GM21515 (cell line): ENCODE results near the gene NPW.

ENCODE experiments used
- ATAC-seq: cut with Tn5 transposase; IDR thresholded peaks from one replicate; pipeline ENCODE4 v1.9.1; 2021; ENCODE audit not compliant: unreplicated experiment

NPW gene

DNA sequence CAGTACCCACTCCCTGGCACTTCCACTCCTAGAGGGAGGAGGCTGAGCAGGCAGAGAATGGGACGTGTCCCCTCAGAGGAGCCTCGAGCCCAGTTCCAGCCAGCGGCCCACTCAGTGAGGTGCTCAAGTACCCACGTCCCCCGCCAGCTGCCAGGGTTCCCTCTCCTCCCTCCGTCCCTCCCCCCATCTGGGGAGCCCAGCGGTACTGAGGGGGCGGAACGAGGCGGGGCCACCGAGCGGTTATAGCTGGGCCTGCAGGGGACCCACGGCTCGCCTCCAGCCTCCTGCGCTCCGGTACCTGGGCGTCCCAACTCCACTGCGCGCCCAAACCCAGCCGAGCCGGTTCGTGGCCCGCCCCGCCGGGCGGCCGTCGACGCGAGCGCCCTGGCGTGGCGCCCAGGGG is at the start of gene NPW:
Gene NPW (plus strand): TSS at position 268 of the 403 bp plus-strand sequence.
- ATAC-seq = no peak

DNA sequence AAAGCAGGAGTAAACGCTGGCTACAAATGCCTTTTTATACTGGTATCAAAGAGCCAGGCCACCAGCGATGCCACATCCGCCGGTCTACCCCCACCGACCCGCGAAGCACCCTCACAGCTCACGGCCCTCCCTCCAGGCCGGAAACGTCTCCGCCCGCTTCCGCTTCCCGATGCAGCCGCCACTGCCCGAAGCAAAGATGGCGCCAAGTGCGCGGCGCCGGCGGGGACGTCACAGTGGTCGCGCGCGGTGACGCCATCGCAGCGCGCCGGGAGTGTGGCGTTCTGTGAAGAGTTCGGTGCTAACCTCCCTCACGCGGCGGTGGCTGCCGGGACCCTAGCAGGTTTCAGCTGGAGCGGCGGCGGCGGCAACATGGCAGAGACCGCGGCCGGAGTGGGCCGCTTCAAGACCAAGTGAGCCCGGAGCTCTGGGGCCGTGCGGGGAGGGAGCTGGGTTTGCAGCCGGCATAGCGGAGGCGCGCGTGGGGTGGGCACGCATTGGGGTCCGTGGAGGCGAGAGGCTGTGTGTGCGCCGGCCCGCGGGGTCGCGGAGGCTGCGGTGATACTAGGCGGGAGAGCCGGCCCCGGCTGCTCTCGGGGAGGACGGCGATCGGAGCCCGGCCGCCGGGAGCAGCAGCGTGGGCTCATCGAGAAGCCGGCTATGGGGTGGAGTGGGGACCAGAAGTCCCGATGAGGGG is 47.6 kb upstream of the NPW start, which contains the start of gene TBL3:
Gene TBL3 (plus strand): TSS at position 258 of the 694 bp plus-strand sequence. CDS start 112 bp downstream, at position 370.
- peak; percentile 79 for ATAC-seq

DNA sequence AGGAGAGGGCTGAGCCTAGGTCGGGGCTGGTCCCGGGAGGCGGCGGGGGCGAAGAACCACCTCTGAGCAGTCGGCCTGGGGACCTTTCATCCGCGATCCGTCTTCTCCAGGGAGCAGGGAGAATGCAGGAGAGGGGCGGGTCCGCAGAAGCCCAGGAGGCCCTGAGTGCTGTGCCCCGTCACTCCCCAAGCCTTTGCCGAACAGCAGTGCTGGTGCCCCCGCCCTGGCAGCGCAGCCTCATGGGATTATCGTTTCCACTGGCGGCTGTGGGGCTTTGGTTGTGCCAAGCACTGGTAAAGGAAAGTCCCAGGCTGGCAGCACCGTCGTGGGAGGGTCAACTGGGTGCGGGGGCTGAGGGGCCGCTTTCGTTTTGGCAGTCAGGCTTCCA is 47.1 kb upstream of the NPW start:
- no peak for ATAC-seq

DNA sequence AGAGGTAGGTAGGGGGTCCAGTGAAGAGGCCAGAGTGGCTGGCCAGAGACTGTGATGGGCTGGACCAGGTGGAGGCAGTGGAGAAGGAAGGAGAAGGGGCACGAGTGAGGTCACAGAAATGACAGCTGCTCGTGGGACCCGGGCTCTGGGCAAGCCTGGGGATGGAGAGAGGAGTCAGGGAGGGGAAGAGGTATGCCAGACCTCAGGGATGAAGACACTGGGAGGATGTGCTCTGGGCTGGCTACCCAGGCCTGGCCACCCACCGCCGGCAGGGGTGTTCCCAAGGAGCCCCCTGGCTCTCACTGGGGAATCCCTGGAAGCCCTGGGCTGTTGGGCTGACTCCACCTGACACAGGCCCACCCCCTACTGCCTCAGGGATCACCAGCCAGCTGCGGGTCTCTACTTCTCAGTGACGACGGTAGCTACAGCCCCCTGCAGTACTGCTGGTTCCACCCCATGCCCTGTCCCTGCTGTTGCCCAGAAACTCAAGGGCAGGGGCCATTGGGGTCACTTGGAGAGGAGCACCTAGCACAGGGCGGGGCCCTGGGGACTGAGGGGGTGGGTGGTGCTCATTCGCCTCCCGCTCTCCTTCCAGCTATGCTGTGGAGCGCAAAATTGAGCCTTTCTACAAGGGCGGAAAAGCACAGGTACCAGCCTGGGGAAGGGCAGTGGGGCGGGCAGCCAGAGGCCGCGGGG is 46.0 kb upstream of the NPW start:
- ATAC-seq = no peak

DNA sequence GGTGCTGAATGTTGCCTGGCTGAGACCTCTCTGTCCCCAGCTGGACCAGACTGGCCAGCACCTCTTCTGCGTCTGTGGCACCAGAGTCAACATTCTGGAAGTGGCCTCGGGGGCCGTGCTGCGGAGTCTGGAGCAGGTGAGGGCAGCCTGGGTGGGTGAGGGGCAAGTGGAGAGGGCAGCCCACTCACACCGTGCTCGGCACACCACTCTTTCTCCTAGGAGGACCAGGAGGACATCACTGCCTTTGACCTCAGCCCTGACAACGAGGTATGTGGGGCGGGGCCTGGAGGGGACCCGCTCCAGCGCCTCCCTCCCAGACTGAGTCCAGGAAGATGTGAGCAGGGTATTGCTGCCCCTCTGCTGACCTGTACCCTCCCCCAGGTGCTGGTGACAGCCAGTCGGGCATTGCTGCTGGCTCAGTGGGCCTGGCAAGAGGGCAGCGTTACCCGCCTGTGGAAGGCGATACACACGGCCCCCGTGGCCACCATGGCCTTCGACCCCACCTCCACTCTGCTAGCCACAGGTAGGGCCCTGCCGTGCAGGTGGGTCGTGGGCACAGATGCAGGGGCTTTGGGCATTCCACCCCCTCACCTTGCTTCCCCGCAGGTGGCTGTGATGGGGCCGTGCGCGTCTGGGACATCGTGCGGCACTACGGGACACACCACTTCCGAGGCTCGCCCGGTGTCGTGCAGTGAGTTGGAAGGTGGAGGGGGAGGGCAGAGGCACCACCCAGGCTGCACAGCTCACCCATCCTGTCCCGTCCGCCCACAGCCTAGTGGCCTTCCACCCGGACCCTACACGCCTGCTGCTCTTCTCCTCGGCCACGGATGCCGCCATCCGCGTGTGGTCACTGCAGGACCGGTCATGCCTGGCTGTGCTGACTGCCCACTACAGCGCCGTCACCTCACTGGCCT is 45.2 kb upstream of the NPW start:
- ATAC-seq = no peak

DNA sequence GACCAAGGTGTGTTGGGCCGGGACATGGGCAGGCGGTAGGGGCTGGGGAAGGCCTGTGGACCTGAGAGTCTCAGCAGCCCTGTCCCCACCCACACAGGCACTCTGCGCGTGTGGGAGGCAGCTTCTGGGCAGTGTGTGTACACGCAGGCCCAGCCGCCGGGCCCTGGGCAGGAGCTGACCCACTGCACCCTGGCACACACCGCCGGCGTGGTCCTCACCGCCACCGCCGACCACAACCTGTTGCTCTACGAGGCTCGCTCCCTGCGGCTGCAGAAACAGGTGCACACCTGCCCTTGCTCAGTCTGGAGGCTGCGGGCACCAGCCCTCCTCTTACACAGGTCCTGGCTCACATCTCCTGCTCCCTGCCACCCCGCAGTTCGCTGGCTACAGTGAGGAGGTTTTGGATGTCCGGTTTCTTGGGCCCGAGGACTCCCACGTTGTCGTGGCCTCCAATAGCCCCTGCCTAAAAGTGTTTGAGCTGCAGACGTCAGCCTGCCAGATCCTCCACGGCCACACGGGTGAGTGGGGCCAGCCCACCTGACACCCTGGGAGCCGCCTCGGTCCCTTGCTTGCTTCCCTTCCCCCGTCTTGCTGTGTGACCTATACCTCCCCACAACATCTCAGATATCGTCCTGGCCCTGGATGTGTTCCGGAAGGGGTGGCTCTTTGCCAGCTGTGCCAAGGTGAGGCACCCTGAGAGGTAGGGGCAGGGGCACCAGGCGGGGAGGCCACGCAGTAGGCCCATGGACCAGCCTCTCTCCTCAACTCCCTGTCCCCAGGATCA is 44.0 kb upstream of the NPW start:
- ATAC-seq = no peak

- ATAC-seq = no peak
These were observed 43.4 kb upstream of the NPW start for GRCh38 chr16:1976216-1976520.

GRCh38 chr16:1976951-1977874 is 42.4 kb upstream of the NPW start:
- ATAC-seq = no peak

GRCh38 chr16:1977875-1978268 is 41.7 kb upstream of the NPW start:
- ATAC-seq = no peak

- ATAC-seq = no peak
These were observed 41.0 kb upstream of the NPW start for GRCh38 chr16:1978476-1979120.

DNA sequence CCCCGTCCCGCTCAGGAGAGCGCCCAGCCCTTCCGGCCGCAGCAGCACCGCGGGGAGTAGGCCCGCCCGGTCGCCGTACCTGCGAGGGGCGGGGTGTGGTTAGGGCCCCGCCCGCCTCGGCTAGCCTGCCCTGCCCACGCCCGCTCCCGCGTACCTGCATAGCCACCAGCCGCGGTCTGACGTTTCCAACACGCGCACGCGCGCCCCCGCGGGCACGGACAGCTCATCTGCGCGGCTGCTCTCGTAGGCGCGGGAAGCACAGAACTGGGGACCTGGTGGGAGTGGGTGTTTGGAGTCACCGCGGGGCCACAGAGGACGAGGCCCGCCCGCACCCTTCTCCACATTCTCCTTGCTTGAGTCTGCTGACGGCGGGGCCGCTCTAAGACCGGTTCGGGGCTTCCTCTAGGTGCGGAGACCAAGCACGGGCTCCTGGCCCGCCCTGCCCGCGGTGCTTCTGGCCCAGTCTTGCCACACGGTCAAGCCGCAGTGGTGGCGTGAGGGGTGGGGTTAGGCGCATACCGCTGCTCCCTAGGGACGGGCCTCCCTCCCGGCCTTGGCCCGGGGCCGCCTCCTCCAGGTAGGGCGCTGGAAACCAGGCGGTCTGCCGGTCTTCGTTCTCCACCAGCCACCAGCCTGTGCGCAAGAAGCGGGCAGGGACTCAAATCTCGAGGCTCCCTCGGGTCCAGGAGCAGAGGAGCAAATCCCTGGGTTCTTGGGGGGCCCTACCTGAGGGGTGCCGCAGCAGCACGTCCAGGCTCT is 40.1 kb upstream of the NPW start:
- ATAC-seq = no peak

- ATAC-seq = no peak
These were observed 39.4 kb upstream of the NPW start for GRCh38 chr16:1980030-1980769.

DNA sequence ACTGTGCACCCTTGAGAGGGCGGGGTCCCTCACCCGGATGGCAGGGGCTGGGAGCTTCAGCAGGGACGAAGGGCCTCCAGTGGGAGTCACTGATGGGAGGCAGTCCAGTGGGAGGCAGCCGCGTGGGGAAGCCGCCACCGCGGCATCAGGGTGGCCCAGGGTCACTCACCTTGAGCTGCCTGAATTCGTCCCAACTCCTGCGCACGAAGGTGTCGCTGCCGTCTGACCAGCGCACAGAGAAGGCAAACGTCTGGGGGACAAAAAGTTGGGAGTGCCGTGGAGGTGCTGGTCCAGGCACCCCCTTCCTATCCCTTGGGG is 38.9 kb upstream of the NPW start:
- ATAC-seq = no peak

DNA sequence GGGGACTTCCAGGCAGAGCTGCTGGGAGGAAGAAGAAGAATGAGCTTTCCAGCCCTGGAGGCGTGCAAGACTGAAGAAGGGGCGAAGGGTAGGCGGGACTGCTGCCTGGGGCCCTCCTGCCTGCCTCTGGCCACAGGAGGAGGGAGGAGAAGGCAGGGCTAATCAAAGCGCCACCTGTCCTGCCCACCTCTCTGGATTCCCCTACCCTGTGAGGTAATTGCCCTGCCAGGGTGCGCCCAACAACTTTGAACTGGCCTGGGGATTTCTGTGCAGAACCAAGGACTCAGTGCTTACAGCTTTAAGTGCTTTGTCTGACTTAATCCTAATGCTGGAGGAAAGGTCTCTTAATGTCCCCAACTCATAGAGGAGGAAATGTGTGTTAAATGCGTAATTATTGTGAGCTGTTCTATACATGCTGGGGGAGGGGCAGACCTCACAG is 38.2 kb upstream of the NPW start, which contains the start of gene NOXO1:
Gene NOXO1 (minus strand): TSS at position 72 of the 439 bp plus-strand sequence. CDS start 290 bp downstream, outside the sequence.
- no peak for ATAC-seq

GRCh38 chr16:1982013-1982433 is 37.6 kb upstream of the NPW start:
- ATAC-seq = no peak

DNA sequence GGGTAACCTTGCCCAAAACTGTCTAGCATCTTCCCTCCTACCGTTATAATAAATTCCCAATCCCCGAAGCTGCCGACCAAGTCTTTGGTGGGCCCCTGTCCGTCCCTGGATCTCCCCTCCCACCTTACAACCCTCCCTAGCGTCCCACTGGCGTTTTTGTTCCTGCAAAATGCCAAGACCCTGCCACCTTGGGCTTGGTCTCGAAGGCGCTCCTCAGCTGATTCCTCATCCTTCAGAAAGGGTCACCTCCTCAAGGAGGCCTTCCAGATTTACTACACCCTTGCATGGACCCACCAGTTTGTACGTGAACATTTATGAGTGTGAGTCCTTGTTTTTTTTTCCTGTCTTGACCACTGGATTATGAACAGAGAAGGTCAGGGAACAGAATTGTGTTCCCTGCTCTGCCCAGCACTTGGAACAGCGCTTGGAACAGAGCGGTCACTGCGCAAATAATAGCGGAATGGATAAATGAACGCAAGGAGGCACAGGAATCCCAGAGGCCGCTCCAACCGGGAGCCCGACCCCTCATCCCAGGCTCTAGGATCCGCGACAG is 36.5 kb upstream of the NPW start:
- no peak for ATAC-seq

GRCh38 chr16:1983544-1984346 is 35.8 kb upstream of the NPW start, which contains the start of gene GFER:
TSS of gene GFER (plus strand) at chr16:1984193. CDS start at chr16:1984219, 26 bp downstream.
- ATAC-seq = peak; percentile 66
